Stimulated activated CD4-positive, alpha-beta T cell treated with anti-CD3 and anti-CD28 coated beads, Interleukin-2, amount 100 ng/mL, for 24 hours (primary cell): ENCODE data around the gene MAGEF1.
A peak's percentile ranks its signal among the peaks of the same experiment; 100 is the strongest.

ENCODE experiments used
- DNase-seq, 2 donors: peaks; one replicate each; pipeline ENCODE4 v3.0.0-alpha.2; 2020

Gene MAGEF1, protein sequence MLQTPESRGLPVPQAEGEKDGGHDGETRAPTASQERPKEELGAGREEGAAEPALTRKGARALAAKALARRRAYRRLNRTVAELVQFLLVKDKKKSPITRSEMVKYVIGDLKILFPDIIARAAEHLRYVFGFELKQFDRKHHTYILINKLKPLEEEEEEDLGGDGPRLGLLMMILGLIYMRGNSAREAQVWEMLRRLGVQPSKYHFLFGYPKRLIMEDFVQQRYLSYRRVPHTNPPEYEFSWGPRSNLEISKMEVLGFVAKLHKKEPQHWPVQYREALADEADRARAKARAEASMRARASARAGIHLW

DNA sequence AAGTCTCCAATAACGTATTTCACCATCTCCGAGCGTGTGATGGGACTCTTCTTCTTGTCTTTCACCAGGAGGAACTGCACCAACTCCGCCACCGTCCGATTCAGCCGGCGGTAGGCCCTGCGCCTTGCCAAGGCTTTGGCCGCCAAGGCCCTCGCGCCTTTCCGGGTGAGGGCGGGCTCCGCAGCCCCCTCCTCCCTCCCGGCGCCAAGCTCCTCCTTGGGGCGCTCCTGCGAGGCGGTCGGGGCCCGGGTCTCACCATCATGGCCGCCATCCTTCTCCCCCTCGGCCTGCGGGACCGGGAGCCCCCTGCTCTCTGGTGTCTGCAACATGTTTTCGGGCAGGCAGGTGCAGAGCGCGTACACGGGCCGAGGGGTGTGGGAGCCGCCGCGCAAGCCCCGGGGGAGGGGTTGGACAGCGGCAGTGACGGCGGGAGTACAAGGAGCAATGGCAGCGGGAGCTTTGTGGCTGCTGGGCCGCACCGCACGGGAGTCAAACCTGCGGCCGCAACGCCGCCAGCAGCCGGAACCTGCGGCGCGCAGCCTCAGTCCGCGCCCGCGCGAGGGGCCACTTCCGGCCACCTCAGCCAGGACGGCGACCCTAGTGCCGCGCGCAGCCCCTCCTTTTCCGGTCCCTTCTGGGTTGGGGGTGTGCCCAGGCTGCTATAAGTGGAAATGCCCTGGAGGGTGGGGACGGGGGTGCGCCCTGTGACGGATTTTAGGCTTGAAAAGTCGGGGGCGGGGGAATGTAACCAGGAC is at the start of gene MAGEF1:
Gene MAGEF1 (minus strand): TSS at position 572 of the 755 bp plus-strand sequence. CDS start 243 bp downstream, at position 329.
- DNase-seq, result peak; percentile 79 to 86

GRCh38 chr3:184761075-184761841 is 49.4 kb upstream of the MAGEF1 start:
- DNase-seq, result no peak

GRCh38 chr3:184760337-184761074 is 48.6 kb upstream of the MAGEF1 start:
- no peak for DNase-seq

GRCh38 chr3:184759666-184760200 is 47.9 kb upstream of the MAGEF1 start:
- DNase-seq, result no peak

DNA sequence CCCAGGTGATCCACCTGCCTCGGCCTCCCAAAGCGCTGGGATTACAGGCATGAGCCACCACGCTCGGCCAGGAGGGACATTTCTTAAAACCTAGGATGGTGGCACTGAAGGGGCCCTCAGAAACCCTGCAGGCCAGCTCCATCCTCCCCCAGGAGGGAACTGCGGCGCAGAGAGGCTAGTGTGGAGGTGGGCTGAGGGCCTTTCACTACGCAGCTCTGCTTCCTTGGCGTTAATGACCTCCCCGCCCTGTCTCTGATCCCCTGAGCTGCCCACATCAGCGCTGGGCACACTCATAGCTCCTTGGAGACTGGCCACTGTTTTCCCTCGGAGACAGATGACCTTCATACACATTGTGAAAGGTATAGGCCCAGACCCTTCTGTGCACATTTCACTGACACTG is 46.2 kb upstream of the MAGEF1 start:
- DNase-seq, result no peak

DNA sequence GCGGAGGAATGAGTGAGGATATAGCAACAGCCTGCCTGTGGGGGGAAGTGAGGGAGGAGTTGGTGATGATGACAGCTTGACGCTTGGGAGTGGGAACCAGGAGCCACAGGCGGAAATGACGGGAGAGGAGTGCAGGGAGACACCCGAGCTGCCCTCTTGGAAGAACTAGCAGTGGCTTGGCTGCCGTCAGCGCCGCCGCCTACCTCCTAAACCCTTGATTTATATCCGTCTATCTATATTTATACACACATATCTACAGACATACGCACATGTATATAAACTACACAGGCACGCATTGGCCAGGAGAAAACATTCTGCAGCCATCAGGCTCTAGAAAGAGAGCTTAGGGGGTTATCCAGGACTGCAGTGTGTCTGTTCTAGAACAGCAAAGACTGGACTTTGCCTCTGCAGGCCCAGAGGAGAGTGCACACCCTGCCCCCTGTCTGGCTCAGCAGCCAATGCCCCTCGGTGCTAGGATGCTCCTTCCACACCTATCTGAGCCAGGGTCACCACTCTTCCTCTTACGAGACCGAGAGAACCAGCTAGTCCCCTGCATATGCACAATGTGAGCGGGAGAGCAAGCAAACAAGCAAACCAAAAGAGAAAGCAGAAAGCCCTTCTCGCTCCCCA is 45.3 kb upstream of the MAGEF1 start:
- DNase-seq, result no peak

DNA sequence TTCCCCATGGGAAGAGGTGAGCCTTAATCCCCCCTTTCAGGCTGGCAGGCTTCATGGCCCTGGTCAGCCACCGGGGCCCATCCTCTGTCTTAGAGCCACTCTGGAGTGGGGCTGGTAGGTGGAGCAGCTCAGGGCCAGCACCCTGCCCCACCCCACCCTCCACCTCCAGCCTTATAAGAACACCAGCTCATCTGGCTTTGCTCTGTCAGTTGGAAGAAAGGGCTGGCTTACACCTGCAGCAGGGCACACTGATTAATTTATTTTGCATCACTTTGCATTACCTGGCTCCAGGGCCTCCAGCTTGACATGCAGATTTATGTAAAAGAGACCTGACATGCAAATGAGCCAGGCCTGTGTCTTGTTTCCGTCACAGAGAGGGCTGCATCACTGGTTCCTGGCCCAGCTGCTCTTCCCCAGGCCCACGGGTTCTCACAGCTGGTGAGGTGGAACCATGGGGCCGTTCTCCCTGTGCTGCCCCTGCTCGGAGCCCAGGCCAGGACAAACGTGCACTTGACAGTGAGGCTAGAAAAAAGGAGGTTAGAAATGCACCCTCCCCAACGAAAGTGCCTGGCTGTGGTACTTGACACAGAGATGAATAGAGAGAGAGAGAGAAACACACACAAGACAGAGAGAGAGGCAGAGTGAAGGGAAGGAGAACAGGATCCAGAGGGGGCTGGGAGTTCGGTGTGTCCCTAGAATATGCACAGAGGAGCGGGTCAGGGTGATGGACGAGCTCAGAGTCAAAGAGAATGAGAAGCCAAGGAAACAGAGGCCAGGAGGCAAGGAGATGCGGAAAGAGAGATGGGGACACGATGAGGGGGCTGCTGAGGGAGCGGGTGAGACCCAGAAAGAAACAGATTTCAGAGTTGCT is 44.5 kb upstream of the MAGEF1 start:
- DNase-seq, result no peak

- DNase-seq, result no peak
Measured at GRCh38 chr3:184755315-184755731, 43.5 kb upstream of the MAGEF1 start.

GRCh38 chr3:184752361-184752760 is 40.5 kb upstream of the MAGEF1 start:
- DNase-seq, result no peak

DNA sequence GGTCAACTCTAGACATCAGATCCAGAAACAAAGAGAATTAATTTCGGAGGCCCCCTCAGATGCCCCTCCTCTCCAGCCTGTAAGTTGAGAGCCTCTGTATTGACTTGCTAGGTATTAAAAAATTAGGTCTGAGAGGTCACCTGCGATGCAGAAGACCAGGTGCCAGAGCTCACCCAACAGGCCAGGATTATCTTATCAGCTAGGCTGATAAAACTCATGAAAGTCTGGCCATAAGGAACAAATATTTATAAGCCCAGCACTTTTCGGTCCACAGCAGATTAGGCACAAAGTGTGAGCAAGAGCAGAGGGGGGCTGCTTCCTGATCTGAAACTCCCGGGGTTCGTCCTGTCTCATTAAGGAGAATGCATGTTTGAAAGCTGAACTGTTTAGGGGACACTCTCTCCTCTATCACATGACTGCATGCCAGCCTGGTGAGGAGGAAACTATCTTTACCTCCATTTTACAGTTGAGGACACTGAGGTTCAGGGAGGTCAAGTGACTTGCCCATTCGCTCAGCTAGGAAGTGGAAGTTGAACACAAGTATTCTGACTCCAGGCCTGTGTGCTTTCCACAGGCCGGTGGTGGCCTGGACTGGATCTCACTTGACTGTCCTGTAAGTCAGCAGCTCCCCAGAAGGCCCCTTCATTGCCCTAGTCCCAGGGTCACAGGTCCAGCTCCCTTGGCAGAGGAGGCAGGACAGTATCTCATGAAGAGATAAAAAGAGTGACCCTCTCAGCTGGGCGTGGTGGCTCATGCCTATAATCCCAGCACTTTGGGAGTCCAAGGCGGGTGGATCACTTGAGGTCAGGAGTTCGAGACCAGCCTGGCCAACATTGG is 39.6 kb upstream of the MAGEF1 start:
- DNase-seq, result no peak

DNA sequence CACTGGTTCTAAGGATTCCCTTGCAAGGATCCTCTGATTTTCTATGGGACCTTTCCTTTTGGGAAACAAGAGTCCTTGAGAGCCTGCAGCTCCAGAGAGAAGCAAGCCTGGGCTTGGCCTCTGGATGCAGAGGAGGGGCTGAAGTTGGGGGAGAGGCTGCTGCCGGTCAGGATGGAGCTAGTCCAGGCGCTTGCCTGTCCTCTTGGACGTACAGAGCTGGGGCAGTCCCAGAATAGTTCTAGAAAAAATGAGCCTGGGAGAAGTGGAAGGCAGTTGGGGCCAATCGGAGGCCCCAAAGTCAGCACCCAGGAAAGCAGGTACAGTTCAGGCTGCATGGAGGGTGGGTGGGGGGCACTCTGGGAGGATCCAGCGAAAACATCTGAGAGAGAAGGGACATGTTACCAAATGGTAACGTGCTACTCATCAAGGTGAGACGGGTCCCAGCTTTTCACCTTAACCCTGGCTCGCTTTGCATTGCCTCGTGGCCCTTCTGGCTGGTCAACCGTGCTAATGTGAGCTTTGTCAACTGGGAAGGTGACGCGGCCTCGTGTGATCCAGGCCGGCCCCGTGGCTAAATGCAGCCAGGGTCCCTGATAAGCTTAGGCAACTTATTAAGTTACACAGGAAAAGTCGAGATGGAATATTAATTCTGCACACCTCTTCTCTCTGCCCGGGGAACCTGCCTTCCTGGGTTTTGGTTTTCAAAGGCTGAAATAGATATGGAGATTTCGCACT is 38.7 kb upstream of the MAGEF1 start:
- no peak for DNase-seq

GRCh38 chr3:184749168-184749744 is 37.4 kb upstream of the MAGEF1 start:
- DNase-seq, result no peak

DNA sequence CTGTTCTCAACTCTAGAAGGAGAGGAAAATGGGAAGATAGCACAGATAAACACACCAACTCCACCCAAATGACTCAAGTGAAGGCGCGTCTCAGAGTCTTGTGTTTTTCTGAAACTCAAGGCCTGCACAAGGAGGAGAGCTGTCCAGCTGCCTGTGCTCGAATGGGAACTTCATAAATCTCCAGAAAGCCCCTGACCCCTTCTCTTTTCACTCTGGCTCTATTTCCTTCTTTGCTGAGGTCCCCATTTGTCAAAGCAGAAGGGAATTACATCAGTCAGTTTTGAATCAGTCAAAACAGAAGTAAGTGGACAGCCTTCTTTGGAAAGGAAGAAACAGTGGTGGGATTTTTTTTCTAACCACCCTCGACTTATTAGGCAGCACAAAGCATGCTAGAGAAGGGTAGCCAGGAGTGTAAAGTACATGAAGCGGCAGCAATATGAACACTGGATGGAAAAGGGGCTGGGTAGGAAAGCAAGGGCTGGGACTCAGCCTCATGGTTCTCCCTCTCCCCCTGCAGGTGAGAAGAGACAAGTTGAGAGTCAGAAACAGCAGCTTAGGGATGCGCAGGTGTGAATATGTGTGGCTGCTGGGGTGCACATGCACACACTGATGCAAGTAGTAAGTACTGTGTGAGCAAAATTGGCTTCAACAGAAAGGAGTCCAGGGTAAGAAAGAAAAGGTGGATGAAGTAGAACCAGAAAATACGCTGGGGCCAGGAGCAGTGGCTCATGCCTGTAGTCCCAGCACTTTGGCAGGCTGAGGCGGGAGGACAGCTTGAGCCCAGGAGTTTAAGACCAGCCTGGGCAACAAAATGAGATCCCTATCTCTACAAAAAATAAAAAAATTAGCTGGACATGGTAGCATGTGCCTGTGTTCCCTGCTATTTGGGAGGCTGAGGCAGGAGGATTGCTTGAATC is 36.6 kb upstream of the MAGEF1 start:
- no peak for DNase-seq

GRCh38 chr3:184746131-184747120 is 34.6 kb upstream of the MAGEF1 start:
- no peak for DNase-seq

DNA sequence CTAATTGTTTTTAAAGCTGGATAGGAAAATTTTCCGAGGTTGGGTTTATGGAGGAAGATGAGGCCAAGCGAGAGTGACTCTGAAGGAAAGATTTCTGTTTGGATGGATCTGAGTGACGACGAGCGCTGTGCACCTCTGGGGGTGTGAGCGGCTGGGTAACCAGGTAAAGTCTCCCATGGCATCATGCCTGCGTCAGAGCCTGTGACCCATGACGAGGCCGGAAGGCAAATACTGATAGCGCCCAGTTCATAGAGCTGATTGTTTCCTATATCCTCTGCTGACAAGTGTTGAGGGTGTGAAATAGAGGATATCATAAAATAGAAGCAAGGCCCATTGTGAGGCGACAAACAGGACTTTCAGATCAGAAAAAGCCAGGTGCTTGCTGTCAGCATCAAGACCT is 33.7 kb upstream of the MAGEF1 start:
- DNase-seq, result no peak

DNA sequence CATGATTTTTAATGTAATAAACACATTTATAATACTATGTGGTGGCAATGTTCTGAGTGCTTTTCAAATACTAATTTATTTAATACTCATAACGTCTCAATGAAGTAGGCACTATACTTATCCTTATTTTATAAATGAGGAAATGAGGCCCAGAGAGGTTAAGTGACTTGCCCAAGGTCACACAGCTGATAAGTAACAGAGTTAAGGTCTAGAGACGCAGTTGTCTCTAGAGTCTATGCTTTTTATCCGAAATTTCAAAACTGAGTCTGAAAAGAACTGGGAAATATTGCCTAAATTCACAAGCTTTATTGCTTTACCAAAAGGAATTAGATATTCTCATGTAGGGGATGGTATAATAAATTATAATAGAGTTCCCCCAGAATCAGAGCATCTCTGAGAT is 31.4 kb upstream of the MAGEF1 start:
- DNase-seq, result no peak
